GM12801 (cell line): Measurements from ENCODE around the gene TMEM221.

ENCODE experiments used
- CTCF ChIP-seq: IDR thresholded peaks from one replicate; pipeline ENCODE4 v1.5.1; 2011; ENCODE audit warnings: control low read depth; ENCODE audit not compliant: insufficient read length; ENCODE audit errors: extremely low read depth

TMEM221 gene

GRCh38 chr19:17404015-17404414 is 44.5 kb downstream of the TMEM221 start:
- TF ChIP-seq CTCF, result no peak

- no peak for TF ChIP-seq CTCF
These were observed 45.2 kb downstream of the TMEM221 start for GRCh38 chr19:17402982-17403855.

- no peak for TF ChIP-seq CTCF
These were observed 46.8 kb downstream of the TMEM221 start for GRCh38 chr19:17401628-17402027.

- TF ChIP-seq CTCF, result no peak
These were observed 49.5 kb downstream of the TMEM221 start for GRCh38 chr19:17398902-17399527.

GRCh38 chr19:17394891-17395415 is 53.5 kb downstream of the TMEM221 start:
- TF ChIP-seq CTCF, result no peak

- TF ChIP-seq CTCF, result no peak
These were observed 54.6 kb downstream of the TMEM221 start, which contains the start of gene CCDC194 for GRCh38 chr19:17393914-17394313. TSS of gene CCDC194 (minus strand) at chr19:17394196. CDS start at chr19:17394158, 38 bp downstream.

GRCh38 chr19:17393002-17393401 is 55.5 kb downstream of the TMEM221 start:
- no peak for TF ChIP-seq CTCF
